ENCODE data around the gene NAPA.

GRCh38 chr19:47465957-47466356 is 48.9 kb downstream of the NAPA start:
- TF ChIP-seq CTCF (IDR thresholded peaks at IDR 0.05 in 8 of 11, conservative IDR thresholded peaks at IDR 0.05 in 3 of 11) (no peak), POLR2AphosphoS5 (IDR thresholded peaks at IDR 0.05) (no peak)

All from spleen (tissue), 7 donors.